ENCODE data around the gene NID1. TPM values are rescaled to one million over a fixed set of nuclear protein-coding genes. Genes with fewer than 3 reads are reported as not detected.
A peak's percentile ranks its signal among the peaks of the same experiment; 100 is the strongest.

The NID1 gene
- total and polyA plus RNA-seq, 2 donors = 4.6 to 10.9 TPM

DNA sequence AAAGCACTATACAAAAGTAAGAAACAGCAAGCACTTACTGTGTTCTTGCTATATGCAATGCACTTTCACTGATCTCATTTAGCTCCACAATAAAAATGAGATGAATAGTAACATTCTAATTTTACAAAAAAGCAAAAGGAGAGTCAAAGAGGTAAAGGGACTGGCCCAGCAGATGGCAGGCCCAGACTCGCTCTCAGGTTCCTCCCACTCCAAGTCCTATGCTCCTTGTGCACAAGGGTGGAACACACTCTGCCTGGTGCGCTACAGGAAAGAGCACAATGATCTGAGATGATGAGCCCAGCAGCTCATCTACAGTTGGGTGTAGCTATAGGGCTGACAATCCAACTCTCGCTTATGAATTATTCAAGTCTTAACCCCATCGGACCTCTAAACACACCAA is 104.1 kb downstream of the NID1 start:
- Histone ChIP-seq H3K27me3 (ENCODE audit: control insufficient read depth in 2 of 2, insufficient read depth in 1 of 2, low read length in 1 of 2) (no peaks in the 10 kb centered on the region), H3K9me3 (ENCODE audit: control insufficient read depth in 2 of 2, insufficient read depth in 1 of 2, low read length in 1 of 2) (peaks cover 0 to 4% of the 10 kb centered on the region in 2 donors), H3K36me3 (ENCODE audit: control insufficient read depth in 2 of 2, insufficient read depth in 2 of 2, low read length in 1 of 2) (no peaks in the 10 kb centered on the region), H3K4me1 (ENCODE audit: control insufficient read depth in 2 of 2, insufficient read depth in 2 of 2, low read length in 2 of 2) (peaks cover 2 to 8% of the 10 kb centered on the region in 2 donors), H3K27ac (ENCODE audit: low read depth in 1 of 2, low read length in 1 of 2) (no peak overlapping the region), H3K4me3 (ENCODE audit: low read length in 2 of 2) (no peak overlapping the region)
- DNase-seq (ENCODE audit: low read depth in 6 of 9, low spot score in 9 of 9) = no peak
- 94% methylated on average over 4 of the region's 4 CpGs for WGBS

DNA sequence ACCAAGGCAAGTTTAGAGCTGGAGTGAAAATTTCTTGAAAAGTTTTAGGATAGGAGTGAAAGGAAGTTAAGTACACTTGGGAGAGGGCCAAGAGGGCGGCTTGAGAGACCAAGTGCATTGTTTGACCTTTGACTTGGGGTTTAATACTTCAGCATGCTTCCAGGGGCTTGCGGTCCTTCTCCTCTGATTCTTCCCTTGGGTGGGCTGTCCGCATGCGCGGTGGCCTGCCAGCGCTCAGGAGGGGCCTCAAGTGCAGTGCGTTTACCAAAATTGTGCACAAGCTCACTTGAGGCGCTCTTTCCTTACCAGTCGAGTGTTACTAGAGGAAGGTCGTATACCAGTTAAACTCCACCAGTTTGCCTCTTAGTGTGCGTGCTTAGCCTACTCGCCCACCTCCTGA is 106.9 kb downstream of the NID1 start:
- Histone ChIP-seq H3K4me1 (ENCODE audit: control insufficient read depth in 2 of 2, insufficient read depth in 2 of 2, low read length in 2 of 2) (peaks cover 19 to 34% of the 10 kb centered on the region in 2 donors), H3K4me3 (ENCODE audit: low read length in 2 of 2) (no peak overlapping the region), H3K27ac (ENCODE audit: low read depth in 1 of 2, low read length in 1 of 2) (no peak overlapping the region), H3K27me3 (ENCODE audit: control insufficient read depth in 2 of 2, insufficient read depth in 1 of 2, low read length in 1 of 2) (no peaks in the 10 kb centered on the region), H3K9me3 (ENCODE audit: control insufficient read depth in 2 of 2, insufficient read depth in 1 of 2, low read length in 1 of 2) (no peaks in the 10 kb centered on the region), H3K36me3 (ENCODE audit: control insufficient read depth in 2 of 2, insufficient read depth in 2 of 2, low read length in 1 of 2) (no peaks in the 10 kb centered on the region)
- WGBS = 98% methylated on average over 12 of the region's 12 CpGs
- DNase-seq (ENCODE audit: low read depth in 6 of 9, low spot score in 9 of 9) = no peak

DNA sequence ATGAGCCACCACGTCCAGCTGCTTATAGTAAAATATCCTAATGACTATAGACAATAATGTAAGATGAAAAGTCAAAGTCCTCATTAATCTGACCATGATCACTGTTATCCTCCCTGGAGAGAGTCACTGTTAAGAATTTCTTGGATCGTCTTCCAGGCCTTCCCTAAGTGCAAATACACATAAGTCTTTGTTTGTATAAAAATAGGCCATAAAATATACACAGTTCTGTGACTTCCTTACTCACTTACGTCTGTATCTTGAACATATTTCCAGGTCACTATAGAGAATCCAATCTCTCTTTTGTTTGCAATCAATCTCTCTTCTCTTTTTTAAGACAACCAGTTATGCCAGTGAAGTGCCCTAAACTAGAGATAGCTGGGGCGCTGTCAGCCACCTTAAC is 109.1 kb downstream of the NID1 start:
- H3K27me3 ChIP-seq (ENCODE audit: control insufficient read depth in 2 of 2, insufficient read depth in 1 of 2, low read length in 1 of 2) = no peaks in the 10 kb centered on the region
- H3K27ac ChIP-seq (ENCODE audit: low read depth in 1 of 2, low read length in 1 of 2) = no peak overlapping the region
- no peaks in the 10 kb centered on the region for H3K9me3 ChIP-seq (ENCODE audit: control insufficient read depth in 2 of 2, insufficient read depth in 1 of 2, low read length in 1 of 2)
- H3K36me3 ChIP-seq (ENCODE audit: control insufficient read depth in 2 of 2, insufficient read depth in 2 of 2, low read length in 1 of 2) = no peaks in the 10 kb centered on the region
- H3K4me1 ChIP-seq (ENCODE audit: control insufficient read depth in 2 of 2, insufficient read depth in 2 of 2, low read length in 2 of 2) = peaks cover 20 to 39% of the 10 kb centered on the region in 2 donors
- DNase-seq (ENCODE audit: low read depth in 6 of 9, low spot score in 9 of 9) = no peak
- WGBS = 98% methylated on average over 4 of the region's 4 CpGs
- H3K4me3 ChIP-seq (ENCODE audit: low read length in 2 of 2) = no peak overlapping the region

DNA sequence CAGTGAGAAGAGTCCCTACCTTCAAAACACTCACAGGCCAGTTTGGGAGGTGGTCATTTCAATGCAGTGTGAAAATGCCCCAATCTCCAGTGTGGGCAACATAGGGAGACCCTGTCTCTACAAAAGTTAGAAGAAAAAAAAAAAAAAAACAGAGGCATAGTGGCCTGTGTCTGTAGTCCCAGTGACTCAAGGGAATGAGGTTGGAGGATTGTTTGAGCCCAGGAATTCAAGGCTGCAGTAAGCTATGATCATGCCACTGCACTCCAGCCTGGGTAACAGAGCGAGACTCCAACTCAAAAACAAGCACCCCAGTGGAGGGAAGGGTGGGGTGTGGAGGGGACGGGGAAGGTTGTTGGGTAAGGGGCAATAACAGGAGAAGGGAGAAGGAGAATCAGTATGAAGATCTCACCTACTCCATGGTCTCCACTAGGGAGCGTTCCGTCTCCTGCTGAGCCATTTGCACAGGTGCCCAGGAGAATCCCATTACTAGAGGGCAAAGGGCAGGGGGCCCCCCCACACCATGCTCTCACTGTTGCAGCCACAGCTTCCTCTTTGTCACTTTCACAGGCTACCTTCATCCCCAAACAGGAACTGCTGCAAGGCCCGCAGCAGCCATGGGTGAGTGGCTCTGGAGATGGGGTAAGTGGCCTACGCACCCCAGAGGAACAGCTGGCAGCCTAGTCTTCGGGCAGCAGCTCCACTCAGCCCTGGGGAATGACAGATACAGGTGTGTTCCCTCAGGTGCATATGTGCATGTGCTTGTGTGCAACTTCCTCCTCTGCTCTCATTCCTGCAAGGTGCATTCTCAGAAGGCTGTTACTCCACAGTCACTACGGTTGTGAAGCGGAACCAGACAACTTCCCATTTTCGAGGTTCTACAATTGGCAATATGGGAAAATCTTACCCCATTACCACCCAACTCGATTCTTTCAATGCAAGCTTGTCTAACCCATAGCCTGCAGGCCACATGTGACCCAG is 110.3 kb downstream of the NID1 start:
- peaks cover 20 to 40% of the 10 kb centered on the region in 2 donors for H3K4me1 ChIP-seq (ENCODE audit: control insufficient read depth in 2 of 2, insufficient read depth in 2 of 2, low read length in 2 of 2)
- peak overlapping the region; percentile 60 for H3K27ac ChIP-seq (ENCODE audit: low read depth in 1 of 2, low read length in 1 of 2)
- peaks cover 0 to 6% of the 10 kb centered on the region in 2 donors for H3K9me3 ChIP-seq (ENCODE audit: control insufficient read depth in 2 of 2, insufficient read depth in 1 of 2, low read length in 1 of 2)
- H3K36me3 ChIP-seq (ENCODE audit: control insufficient read depth in 2 of 2, insufficient read depth in 2 of 2, low read length in 1 of 2) = no peaks in the 10 kb centered on the region
- H3K4me3 ChIP-seq (ENCODE audit: low read length in 2 of 2) = no peak overlapping the region
- no peaks in the 10 kb centered on the region for H3K27me3 ChIP-seq (ENCODE audit: control insufficient read depth in 2 of 2, insufficient read depth in 1 of 2, low read length in 1 of 2)
- DNase-seq (ENCODE audit: low read depth in 6 of 9, low spot score in 9 of 9) = peak in 4 of 9 donors; percentile 38 to 76 (median 54)
- WGBS = 33% methylated on average over 11 of the region's 11 CpGs

DNA sequence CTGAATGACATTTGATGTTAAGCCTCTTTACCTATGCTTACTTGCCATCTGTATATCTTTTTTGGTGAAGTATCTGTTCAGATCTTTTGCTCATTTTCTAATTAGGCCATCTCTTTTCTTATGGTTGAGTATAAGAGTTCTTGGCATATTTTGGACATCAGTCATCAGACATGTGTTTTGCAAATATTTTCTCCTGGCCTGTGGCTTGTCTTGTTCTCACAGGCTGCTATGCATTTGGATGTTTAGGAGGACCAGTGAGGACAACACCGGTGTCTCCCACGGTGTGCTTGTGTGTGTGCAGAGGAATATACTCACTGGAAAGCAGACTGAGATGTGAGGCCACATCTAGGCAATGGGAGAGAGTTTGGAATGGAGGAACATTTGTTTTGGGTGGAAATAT is 111.1 kb downstream of the NID1 start:
- Histone ChIP-seq H3K36me3 (ENCODE audit: control insufficient read depth in 2 of 2, insufficient read depth in 2 of 2, low read length in 1 of 2) (no peaks in the 10 kb centered on the region), H3K27ac (ENCODE audit: low read depth in 1 of 2, low read length in 1 of 2) (peak overlapping the region in 1 of 2 donors; percentile 53), H3K9me3 (ENCODE audit: control insufficient read depth in 2 of 2, insufficient read depth in 1 of 2, low read length in 1 of 2) (peaks cover 0 to 6% of the 10 kb centered on the region in 2 donors), H3K4me3 (ENCODE audit: low read length in 2 of 2) (no peak overlapping the region), H3K4me1 (ENCODE audit: control insufficient read depth in 2 of 2, insufficient read depth in 2 of 2, low read length in 2 of 2) (peaks cover 20 to 46% of the 10 kb centered on the region in 2 donors), H3K27me3 (ENCODE audit: control insufficient read depth in 2 of 2, insufficient read depth in 1 of 2, low read length in 1 of 2) (no peaks in the 10 kb centered on the region)
- WGBS = 98% methylated on average over 2 of the region's 2 CpGs
- no peak for DNase-seq (ENCODE audit: low read depth in 6 of 9, low spot score in 9 of 9)

DNA sequence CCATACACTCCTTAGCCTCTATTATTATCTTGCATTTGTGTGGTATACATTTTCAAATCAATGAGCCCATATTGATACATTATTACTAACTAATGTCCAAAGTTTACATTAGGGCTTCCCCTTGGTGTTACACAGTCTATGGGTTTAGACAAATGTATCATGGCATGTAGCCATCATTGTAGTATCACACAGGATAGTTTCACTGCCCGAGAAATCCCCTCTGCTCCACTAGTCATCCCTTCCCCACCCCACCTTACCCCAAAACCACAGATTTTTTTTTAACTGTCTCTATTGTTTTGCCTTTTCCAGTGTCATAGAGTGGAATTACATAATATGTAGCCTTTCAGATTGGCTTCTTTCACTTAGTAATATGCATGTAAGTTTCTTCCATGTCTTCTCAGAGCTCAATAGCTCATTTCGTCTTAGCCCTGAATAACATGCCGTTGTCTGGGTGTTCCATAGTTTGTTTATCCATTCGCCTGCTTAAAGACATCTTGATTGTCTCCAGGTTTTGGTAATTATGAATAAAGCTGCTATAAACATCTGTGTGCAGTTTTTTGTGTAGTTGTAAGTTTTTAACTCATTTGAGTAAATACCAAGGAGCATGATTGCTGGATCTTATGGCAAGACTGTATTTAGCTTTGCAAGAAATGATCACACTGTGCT is 111.8 kb downstream of the NID1 start:
- WGBS = 78% methylated on average over 4 of the region's 4 CpGs
- Histone ChIP-seq H3K36me3 (ENCODE audit: control insufficient read depth in 2 of 2, insufficient read depth in 2 of 2, low read length in 1 of 2) (no peaks in the 10 kb centered on the region), H3K4me1 (ENCODE audit: control insufficient read depth in 2 of 2, insufficient read depth in 2 of 2, low read length in 2 of 2) (peaks cover 24 to 52% of the 10 kb centered on the region in 2 donors), H3K4me3 (ENCODE audit: low read length in 2 of 2) (no peak overlapping the region), H3K27me3 (ENCODE audit: control insufficient read depth in 2 of 2, insufficient read depth in 1 of 2, low read length in 1 of 2) (no peaks in the 10 kb centered on the region), H3K27ac (ENCODE audit: low read depth in 1 of 2, low read length in 1 of 2) (peak overlapping the region in 1 of 2 donors; percentile 53), H3K9me3 (ENCODE audit: control insufficient read depth in 2 of 2, insufficient read depth in 1 of 2, low read length in 1 of 2) (peaks cover 0 to 6% of the 10 kb centered on the region in 2 donors)
- no peak for DNase-seq (ENCODE audit: low read depth in 6 of 9, low spot score in 9 of 9)

DNA sequence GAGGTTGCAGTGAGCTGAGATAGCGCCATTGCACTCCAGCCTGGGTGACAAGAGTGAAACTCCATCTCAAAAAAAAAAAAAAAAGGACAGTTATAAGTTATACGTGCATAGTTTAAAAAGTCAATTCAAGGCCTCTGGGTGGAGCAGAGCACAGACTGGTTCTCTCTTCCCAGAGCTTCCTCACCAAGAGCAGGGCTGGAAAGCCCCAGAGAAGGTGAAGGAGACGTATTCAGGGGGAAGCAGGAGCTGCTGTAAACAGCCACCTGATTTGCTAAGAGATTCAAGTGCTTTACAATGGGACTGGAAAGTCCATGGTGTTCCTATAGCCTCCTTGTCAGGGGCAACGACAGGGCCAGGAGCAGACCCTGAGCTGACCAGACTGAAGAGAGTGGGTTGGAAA is 113.2 kb downstream of the NID1 start:
- H3K27me3 ChIP-seq (ENCODE audit: control insufficient read depth in 2 of 2, insufficient read depth in 1 of 2, low read length in 1 of 2) = no peaks in the 10 kb centered on the region
- H3K4me1 ChIP-seq (ENCODE audit: control insufficient read depth in 2 of 2, insufficient read depth in 2 of 2, low read length in 2 of 2) = peaks cover 25 to 62% of the 10 kb centered on the region in 2 donors
- no peaks in the 10 kb centered on the region for H3K36me3 ChIP-seq (ENCODE audit: control insufficient read depth in 2 of 2, insufficient read depth in 2 of 2, low read length in 1 of 2)
- H3K4me3 ChIP-seq (ENCODE audit: low read length in 2 of 2) = no peak overlapping the region
- 95% methylated on average over 4 of the region's 4 CpGs for WGBS
- DNase-seq (ENCODE audit: low read depth in 6 of 9, low spot score in 9 of 9) = no peak
- H3K9me3 ChIP-seq (ENCODE audit: control insufficient read depth in 2 of 2, insufficient read depth in 1 of 2, low read length in 1 of 2) = peaks cover 0 to 11% of the 10 kb centered on the region in 2 donors
- H3K27ac ChIP-seq (ENCODE audit: low read depth in 1 of 2, low read length in 1 of 2) = no peak overlapping the region

DNA sequence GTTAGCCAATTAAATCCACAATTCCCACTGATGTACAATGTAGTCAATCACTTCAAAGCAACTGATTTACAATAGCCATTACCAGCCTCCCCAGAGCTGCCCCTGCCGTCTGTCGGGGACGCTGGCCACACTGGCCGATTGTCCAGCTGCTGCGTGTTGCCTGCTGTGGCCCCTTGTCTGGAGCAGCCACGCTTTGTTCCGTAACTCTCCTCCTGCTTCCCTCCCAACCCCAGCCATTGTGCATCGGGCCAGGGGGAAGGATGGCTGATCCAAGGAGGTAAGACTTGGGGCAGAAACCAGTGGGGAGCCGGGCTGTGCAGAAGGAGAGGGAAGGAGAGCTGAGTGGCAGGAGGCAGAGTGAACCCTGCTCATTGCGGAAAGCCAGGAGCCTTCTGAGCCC is 114.6 kb downstream of the NID1 start:
- Histone ChIP-seq H3K4me1 (ENCODE audit: control insufficient read depth in 2 of 2, insufficient read depth in 2 of 2, low read length in 2 of 2) (peaks cover 33 to 67% of the 10 kb centered on the region in 2 donors), H3K27me3 (ENCODE audit: control insufficient read depth in 2 of 2, insufficient read depth in 1 of 2, low read length in 1 of 2) (no peaks in the 10 kb centered on the region), H3K27ac (ENCODE audit: low read depth in 1 of 2, low read length in 1 of 2) (no peak overlapping the region), H3K36me3 (ENCODE audit: control insufficient read depth in 2 of 2, insufficient read depth in 2 of 2, low read length in 1 of 2) (no peaks in the 10 kb centered on the region), H3K4me3 (ENCODE audit: low read length in 2 of 2) (no peak overlapping the region), H3K9me3 (ENCODE audit: control insufficient read depth in 2 of 2, insufficient read depth in 1 of 2, low read length in 1 of 2) (peaks cover 0 to 11% of the 10 kb centered on the region in 2 donors)
- DNase-seq (ENCODE audit: low read depth in 6 of 9, low spot score in 9 of 9) = no peak
- WGBS = 97% methylated on average over 10 of the region's 10 CpGs
